DMS153 treated with DMSO at 0.1 percent for 48 hours (cell line): ENCODE results near the gene TM9SF4.
"Not testable (repeated sequence)": the region's sequence is repeated elsewhere in the genome, so short reads cannot be mapped to it uniquely, and the experiment has no call there.

Experiments used
- DNase-seq: peaks from one replicate; lab custom pipeline; 2025; ENCODE audit not compliant: unreplicated experiment; lab: John Stamatoyannopoulos, UW

Gene TM9SF4

GRCh38 chr20:32155017-32155981, 45.8 kb downstream of the TM9SF4 start:
- DNase-seq = peak; percentile 60

GRCh38 chr20:32157611-32158010, 48.1 kb downstream of the TM9SF4 start:
- DNase-seq = no peak

GRCh38 chr20:32158351-32158750, 48.8 kb downstream of the TM9SF4 start:
- DNase-seq = no peak

GRCh38 chr20:32158943-32159660, 49.6 kb downstream of the TM9SF4 start:
- DNase-seq = no peak

- no peak for DNase-seq
Observed at GRCh38 chr20:32159766-32160221, 50.3 kb downstream of the TM9SF4 start.

- DNase-seq = no peak
Observed at GRCh38 chr20:32160341-32160740, 50.8 kb downstream of the TM9SF4 start.

- no peak for DNase-seq
Observed at GRCh38 chr20:32162351-32162750, 52.8 kb downstream of the TM9SF4 start.

GRCh38 chr20:32163951-32164350, 54.4 kb downstream of the TM9SF4 start:
- DNase-seq = no peak

GRCh38 chr20:32164984-32165735, 55.6 kb downstream of the TM9SF4 start:
- DNase-seq = no peak

GRCh38 chr20:32165836-32166545, 56.5 kb downstream of the TM9SF4 start:
- no peak for DNase-seq

- DNase-seq = no peak
Observed at GRCh38 chr20:32167552-32167951, 58.0 kb downstream of the TM9SF4 start.

GRCh38 chr20:32168184-32168910, 58.8 kb downstream of the TM9SF4 start:
- peak; percentile 11 for DNase-seq

- DNase-seq = not testable (repeated sequence)
Observed at GRCh38 chr20:32177696-32178095, 68.2 kb downstream of the TM9SF4 start.

GRCh38 chr20:32179515-32179914, 70.0 kb downstream of the TM9SF4 start:
- DNase-seq = no peak

- no peak for DNase-seq
Observed at GRCh38 chr20:32179934-32180333, 70.4 kb downstream of the TM9SF4 start.

- DNase-seq = no peak
Observed at GRCh38 chr20:32181606-32182005, 72.1 kb downstream of the TM9SF4 start.

GRCh38 chr20:32183947-32184635, 74.6 kb downstream of the TM9SF4 start:
- DNase-seq = no peak

- no peak for DNase-seq
Observed at GRCh38 chr20:32184961-32185603, 75.6 kb downstream of the TM9SF4 start.

- no peak for DNase-seq
Observed at GRCh38 chr20:32186506-32186905, 77.0 kb downstream of the TM9SF4 start.
